RCC 7860 (cell line): ENCODE data around the gene CASP6.
"Not testable (repeated sequence)": the region's sequence is repeated elsewhere in the genome, so short reads cannot be mapped to it uniquely, and the experiment has no call there.

ENCODE experiments used
- DNase-seq: peaks from one replicate; pipeline ENCODE4 v3.0.0-alpha.2; 2015; ENCODE audit warnings: low spot score
- FAIRE-seq: peaks from 2 replicates; lab custom pipeline; 2012; peaks lifted over from hg19 to GRCh38; lab: Jason Lieb, UNC

The CASP6 gene

DNA sequence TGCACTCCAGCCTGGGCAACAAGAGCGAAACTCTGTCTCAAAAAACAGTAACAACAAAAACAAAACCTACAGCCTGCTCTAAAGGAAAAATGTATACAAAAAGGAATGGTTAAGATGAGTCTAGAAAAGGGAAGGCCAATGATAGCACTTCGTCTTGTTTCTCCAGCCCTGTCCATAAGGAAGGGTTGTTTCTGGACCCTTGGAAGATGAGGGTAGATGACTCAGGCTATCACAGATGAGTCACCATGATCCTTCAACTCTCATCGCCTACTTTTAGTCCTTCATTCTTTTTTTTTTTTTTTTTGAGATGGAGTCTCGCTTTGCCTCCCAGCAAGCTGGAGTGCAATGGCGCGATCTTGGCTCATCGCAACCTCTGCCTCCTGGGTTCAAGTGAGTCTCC is 17.8 kb upstream of the CASP6 start:
- DNase-seq = peak; percentile 12
- FAIRE-seq = peak; percentile 48

- no peak for FAIRE-seq
- DNase-seq = no peak
Observed at GRCh38 chr4:109719604-109720003, 16.4 kb upstream of the CASP6 start.

- FAIRE-seq (no peak), DNase-seq (no peak)
Observed at GRCh38 chr4:109718759-109719158, 15.5 kb upstream of the CASP6 start.

- no peak for FAIRE-seq
- no peak for DNase-seq
Observed at GRCh38 chr4:109713500-109713899, 10.3 kb upstream of the CASP6 start.

- FAIRE-seq (no peak), DNase-seq (no peak)
Observed at GRCh38 chr4:109708990-109709389, 5.7 kb upstream of the CASP6 start.

- no peak for FAIRE-seq
- DNase-seq = no peak
Observed at GRCh38 chr4:109708435-109708834, 5.2 kb upstream of the CASP6 start.

GRCh38 chr4:109703664-109704361 is 568 bp upstream of the CASP6 start:
- DNase-seq = no peak
- no peak for FAIRE-seq

- peak; percentile 7 for DNase-seq
- FAIRE-seq = no peak
Observed at GRCh38 chr4:109701566-109702410, 1.5 kb downstream of the CASP6 start.

- DNase-seq = no peak
- no peak for FAIRE-seq
Observed at GRCh38 chr4:109699553-109700225, 3.6 kb downstream of the CASP6 start.

GRCh38 chr4:109698656-109699055 is 4.6 kb downstream of the CASP6 start:
- FAIRE-seq = no peak
- DNase-seq = no peak

DNA sequence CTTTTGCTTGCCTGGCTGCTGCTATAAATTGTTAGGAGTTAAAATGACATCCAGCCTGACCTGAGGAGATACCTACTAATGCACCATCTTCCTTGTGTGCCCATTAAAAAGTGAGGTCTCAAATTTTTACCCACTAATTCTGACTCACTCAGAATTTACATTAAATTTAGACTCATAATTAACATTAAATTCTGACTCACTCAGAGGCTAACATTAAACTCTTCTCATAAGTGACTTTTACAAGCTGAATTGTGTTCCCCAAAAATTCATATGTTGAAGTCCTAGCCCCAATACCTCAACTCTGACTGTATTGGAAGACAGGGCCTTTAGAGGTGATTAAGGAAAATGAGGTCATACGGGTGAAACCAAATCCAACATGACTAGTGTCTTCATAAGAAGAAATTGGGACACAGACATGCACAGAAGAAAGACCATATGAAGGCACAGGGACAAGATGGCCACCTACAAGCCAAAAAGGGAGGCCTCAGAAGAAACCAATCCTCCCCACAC is 11.8 kb downstream of the CASP6 start:
- no peak for DNase-seq
- no peak for FAIRE-seq

- no peak for DNase-seq
- no peak for FAIRE-seq
Observed at GRCh38 chr4:109690690-109691410, 12.4 kb downstream of the CASP6 start.

DNA sequence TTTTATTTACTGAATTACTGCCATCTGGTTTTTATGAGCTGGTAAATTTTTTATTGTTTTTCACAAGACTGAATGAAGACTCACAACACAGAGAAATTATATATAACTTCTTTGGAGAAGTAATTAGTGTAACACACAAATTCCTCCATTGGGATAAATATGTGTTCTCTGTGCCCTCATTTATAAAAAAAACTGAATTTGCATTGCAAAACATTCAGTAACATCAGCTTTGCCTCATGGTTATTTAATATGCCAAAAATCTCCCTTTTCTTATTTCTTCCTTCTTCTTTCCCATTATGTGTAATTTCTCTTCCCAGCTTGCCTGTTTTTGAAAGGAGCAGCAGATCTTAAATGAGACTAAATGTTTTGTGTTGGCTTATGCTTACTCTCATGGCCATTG is 18.5 kb downstream of the CASP6 start:
- FAIRE-seq (no peak), DNase-seq (no peak)

DNA sequence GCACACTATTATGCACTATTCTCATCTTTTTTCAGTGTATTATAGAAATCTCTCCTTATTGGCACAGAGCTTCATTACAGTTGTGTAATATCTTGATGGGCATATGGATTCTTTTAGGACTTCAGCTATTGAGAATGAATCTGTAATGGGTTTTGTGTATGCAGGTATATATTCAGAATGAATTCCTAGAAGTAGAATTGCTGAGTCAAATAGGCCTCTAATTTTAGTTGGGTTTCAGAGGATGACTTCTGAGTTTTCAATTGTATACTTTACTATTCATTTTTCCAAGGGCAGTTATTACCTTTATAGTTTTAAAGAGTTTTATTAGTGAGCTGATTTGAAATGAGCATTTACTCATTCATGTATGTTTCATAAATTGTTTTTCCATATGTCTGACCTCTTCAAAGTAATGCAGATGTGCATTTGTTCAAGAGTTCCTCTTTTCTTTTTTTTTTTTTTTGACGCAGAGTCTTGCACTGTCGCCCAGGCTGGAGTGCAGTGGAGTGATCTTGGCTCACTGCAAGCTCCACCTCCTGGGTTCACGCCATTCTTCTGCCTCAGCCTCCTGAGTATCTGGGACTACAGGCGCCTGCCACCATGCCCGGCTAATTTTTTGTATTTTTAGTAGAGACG is 19.5 kb downstream of the CASP6 start:
- FAIRE-seq = no peak
- DNase-seq = no peak

DNA sequence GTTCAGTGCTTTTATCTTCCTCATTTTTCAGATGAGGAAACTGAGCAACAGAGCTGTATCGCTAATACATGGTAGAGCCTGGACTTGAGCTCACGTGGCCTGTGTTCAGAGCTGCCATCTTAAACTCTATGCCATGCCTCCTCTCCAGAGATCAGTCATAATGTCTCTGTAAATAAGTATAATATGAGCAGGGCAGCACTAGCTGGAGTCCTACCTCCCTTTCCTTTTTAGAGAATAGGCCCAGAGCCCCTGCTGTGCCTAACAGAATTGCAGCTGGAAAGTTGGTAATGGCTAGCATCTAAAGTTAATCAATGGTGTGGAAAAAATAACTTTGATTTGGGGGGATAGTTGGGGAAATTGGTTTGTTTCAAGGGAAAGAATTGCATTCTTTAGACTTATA is 20.4 kb downstream of the CASP6 start:
- FAIRE-seq = no peak
- no peak for DNase-seq

DNA sequence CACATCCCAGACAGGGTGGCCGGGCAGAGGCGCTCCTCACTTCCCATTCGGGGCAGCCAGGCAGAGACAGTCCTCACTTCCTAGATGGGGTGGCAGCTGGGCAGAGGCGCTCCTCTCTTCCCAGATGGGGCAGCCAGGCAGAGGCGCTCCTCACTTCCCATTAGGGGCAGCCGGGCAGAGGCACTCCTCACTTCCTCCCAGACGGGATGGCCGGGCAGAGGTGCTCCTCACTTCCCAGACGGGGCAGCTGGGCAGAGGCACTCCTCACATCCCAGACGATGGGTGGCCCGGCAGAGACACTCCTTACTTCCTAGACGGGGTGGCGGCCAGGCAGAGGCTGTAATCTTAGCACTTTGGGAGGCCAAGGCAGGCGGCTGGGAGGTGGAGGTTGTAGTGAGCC is 24.3 kb downstream of the CASP6 start:
- DNase-seq, FAIRE-seq: not testable (repeated sequence)

- FAIRE-seq, DNase-seq: not testable (repeated sequence)
Observed at GRCh38 chr4:109678472-109678871, 24.8 kb downstream of the CASP6 start.

- DNase-seq = no peak
Observed at GRCh38 chr4:109676886-109677285, 26.4 kb downstream of the CASP6 start.

DNA sequence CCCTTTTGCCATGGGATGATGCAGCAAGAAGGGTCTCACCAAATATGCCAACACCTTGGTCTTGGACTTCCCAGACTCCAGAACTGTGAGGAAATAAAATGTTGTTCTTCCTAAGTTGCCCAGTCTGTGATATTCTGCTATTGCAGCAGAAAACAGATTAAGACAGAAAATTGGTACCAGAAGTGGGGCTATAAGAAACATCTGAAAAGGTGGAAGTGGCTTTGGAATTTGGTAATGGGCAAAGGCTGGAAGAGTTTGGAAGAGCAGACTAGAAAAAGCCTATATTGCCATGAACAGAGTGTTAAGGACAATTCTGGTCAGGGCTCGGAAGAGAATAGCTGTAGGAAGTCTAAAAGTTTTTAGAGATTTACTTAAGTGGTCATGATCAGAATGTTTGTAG is 27.4 kb downstream of the CASP6 start:
- DNase-seq = no peak
- no peak for FAIRE-seq

More at GRCh38 chr4:109676886-109677285, 26.4 kb downstream of the CASP6 start:
- FAIRE-seq = no peak

DNA sequence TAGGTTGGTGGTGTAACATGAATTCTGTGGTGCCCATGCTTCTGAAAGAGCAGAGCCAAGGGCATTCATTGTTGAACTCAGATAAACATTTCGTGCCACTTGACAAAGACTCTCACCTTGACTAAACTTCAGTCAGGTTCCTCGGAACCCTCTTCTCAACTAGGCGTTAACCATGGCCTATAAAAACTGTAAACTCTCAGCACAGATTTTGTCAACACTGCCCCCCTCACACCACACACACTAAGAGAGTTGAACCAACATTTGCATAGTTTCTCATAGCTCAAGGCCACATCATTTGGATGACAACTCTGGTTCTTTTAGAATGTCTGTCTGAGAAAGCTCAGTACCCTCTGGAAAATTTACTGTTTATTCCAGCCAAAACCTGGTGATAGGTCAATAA is 28.1 kb downstream of the CASP6 start:
- DNase-seq (no peak), FAIRE-seq (no peak)
